ENCODE data around the gene RNASE9.
"Not testable (repeated sequence)": the region's sequence is repeated elsewhere in the genome, so short reads cannot be mapped to it uniquely, and the experiment has no call there.

- not testable (repeated sequence) for TF ChIP-seq CTCF (conservative IDR thresholded peaks at IDR 0.05; ENCODE audit: low read length); EZH2phosphoT487 (IDR thresholded peaks at IDR 0.05; ENCODE audit: borderline replicate concordance)
Measured at GRCh38 chr14:20572382-20572990, 11.6 kb upstream of the RNASE9 start.

All from Loucy (cell line).